H9 (cell line): ENCODE data around the gene MICAL3. TPM values are rescaled to one million over a fixed set of nuclear protein-coding genes. Genes with fewer than 3 reads are reported as not detected.

Experiments used
- DNase-seq: peaks from one replicate; pipeline ENCODE4 v3.0.0-alpha.2; 2017
- H2AFZ ChIP-seq: one replicate; pipeline ENCODE4 v1.6.1; 2013; ENCODE audit warnings: mild to moderate bottlenecking, low read length, control low read depth, moderate library complexity
- H2AK5ac ChIP-seq: 2 replicates; pipeline ENCODE4 v1.6.1; 2013; ENCODE audit warnings: low read length, control low read depth, mixed read lengths; ENCODE audit not compliant: insufficient read length
- H2BK120ac ChIP-seq: one replicate; pipeline ENCODE4 v1.6.1; 2013; ENCODE audit warnings: low read depth, mild to moderate bottlenecking, low read length, control low read depth, inconsistent platforms; ENCODE audit not compliant: poor library complexity, severe bottlenecking
- H2BK12ac ChIP-seq: 2 replicates; pipeline ENCODE4 v1.6.1; 2013; ENCODE audit warnings: low read length, control low read depth, mixed read lengths, low read depth; ENCODE audit not compliant: insufficient read length
- H2BK15ac ChIP-seq: 2 replicates; pipeline ENCODE4 v1.6.1; 2013; ENCODE audit warnings: low read depth, low read length, control low read depth
- H2BK20ac ChIP-seq: one replicate; pipeline ENCODE4 v1.6.1; 2013; ENCODE audit warnings: low read depth, mild to moderate bottlenecking, low read length, control low read depth, inconsistent platforms; ENCODE audit not compliant: poor library complexity, severe bottlenecking
- H2BK5ac ChIP-seq: 2 replicates; pipeline ENCODE4 v1.6.1; 2013; ENCODE audit warnings: low read length, control low read depth, mixed read lengths; ENCODE audit not compliant: insufficient read length
- H3K14ac ChIP-seq: 2 replicates; pipeline ENCODE4 v1.6.1; 2013; ENCODE audit warnings: low read length, control low read depth; ENCODE audit not compliant: insufficient read depth
- H3K18ac ChIP-seq: 2 replicates; pipeline ENCODE4 v1.6.1; 2013; ENCODE audit warnings: low read depth, mild to moderate bottlenecking, mixed read lengths, low read length, control low read depth; ENCODE audit not compliant: insufficient read length
- H3K23ac ChIP-seq: 2 replicates; pipeline ENCODE4 v1.6.1; 2013; ENCODE audit warnings: low read length, control low read depth, mixed read lengths, low read depth; ENCODE audit not compliant: insufficient read length
- H3K23me2 ChIP-seq: 2 replicates; pipeline ENCODE4 v1.6.1; 2013; ENCODE audit warnings: low read depth, mild to moderate bottlenecking, mixed read lengths, low read length, control low read depth; ENCODE audit not compliant: insufficient read length, poor library complexity, severe bottlenecking
- H3K27ac ChIP-seq: 2 replicates; pipeline ENCODE4 v1.5.1; 2013; ENCODE audit warnings: low read length, control low read depth, mixed read lengths, low read depth; ENCODE audit not compliant: insufficient read length
- H3K27me3 ChIP-seq: 2 replicates; pipeline ENCODE4 v1.6.1; 2013; ENCODE audit warnings: low read length, control low read depth, inconsistent platforms; ENCODE audit not compliant: insufficient read depth
- H3K4ac ChIP-seq: 2 replicates; pipeline ENCODE4 v1.6.1; 2013; ENCODE audit warnings: low read depth, mild to moderate bottlenecking, control low read depth, inconsistent platforms, low read length, moderate library complexity
- H3K4me1 ChIP-seq: 2 replicates; pipeline ENCODE4 v1.6.1; 2013; ENCODE audit warnings: low read length, control low read depth, inconsistent platforms; ENCODE audit not compliant: insufficient read depth
- H3K4me2 ChIP-seq: 2 replicates; pipeline ENCODE4 v1.6.1; 2013; ENCODE audit warnings: low read length, control low read depth, mixed read lengths; ENCODE audit not compliant: insufficient read length, insufficient read depth
- H3K56ac ChIP-seq: 2 replicates; pipeline ENCODE4 v1.6.1; 2013; ENCODE audit warnings: low read depth, mild to moderate bottlenecking, mixed read lengths, low read length, control low read depth; ENCODE audit not compliant: insufficient read length
- H3K79me1 ChIP-seq: 2 replicates; pipeline ENCODE4 v1.6.1; 2013; ENCODE audit warnings: low read depth, mild to moderate bottlenecking, moderate library complexity, low read length, control low read depth, inconsistent platforms; ENCODE audit not compliant: insufficient read depth, poor library complexity, severe bottlenecking
- H3K79me2 ChIP-seq: 2 replicates; pipeline ENCODE4 v1.6.1; 2013; ENCODE audit warnings: low read length, control low read depth, inconsistent platforms; ENCODE audit not compliant: insufficient read depth
- H3K9ac ChIP-seq: 2 replicates; pipeline ENCODE4 v1.6.1; 2013; ENCODE audit warnings: low read length, control low read depth, mixed read lengths; ENCODE audit not compliant: insufficient read length; ENCODE audit errors: extremely low read depth
- H3K9me3 ChIP-seq: one replicate; pipeline ENCODE4 v1.6.1; 2013; ENCODE audit warnings: low read depth, low read length, inconsistent platforms; ENCODE audit not compliant: control insufficient read depth
- H3T11ph ChIP-seq: one replicate; pipeline ENCODE4 v1.6.1; 2013; ENCODE audit warnings: mild to moderate bottlenecking, low read length, control low read depth, inconsistent platforms
- H4K20me1 ChIP-seq: one replicate; pipeline ENCODE4 v1.6.1; 2013; ENCODE audit not compliant: control insufficient read depth, insufficient read length, insufficient read depth
- H4K5ac ChIP-seq: 2 replicates; pipeline ENCODE4 v1.6.1; 2013; ENCODE audit warnings: low read depth, mild to moderate bottlenecking, mixed read lengths, low read length, control low read depth; ENCODE audit not compliant: insufficient read length
- H4K8ac ChIP-seq: replicated peaks from 2 replicates; pipeline ENCODE4 v1.6.1; 2013; ENCODE audit warnings: low read length, control low read depth, mixed read lengths, low read depth; ENCODE audit not compliant: insufficient read length
- H4K91ac ChIP-seq: 2 replicates; pipeline ENCODE4 v1.6.1; 2013; ENCODE audit warnings: low read depth, mild to moderate bottlenecking, moderate library complexity, mixed read lengths, low read length, control low read depth; ENCODE audit not compliant: insufficient read length
- H3K27ac Mint-ChIP-seq, 3 experiments: 2 replicates in 2 of 3; 3 replicates in 1 of 3; pipeline ENCODE4 v1.8.0; 2020 to 2021; ENCODE audit warnings: mixed read lengths in 3 of 3, mild to moderate bottlenecking in 1 of 3, moderate library complexity in 1 of 3
- H3K27me3 Mint-ChIP-seq: 2 replicates; pipeline ENCODE4 v1.8.0; 2021; ENCODE audit warnings: low read depth, mild to moderate bottlenecking, moderate library complexity, mixed read lengths
- H3K36me3 Mint-ChIP-seq, 3 experiments: 2 replicates in 2 of 3; 3 replicates in 1 of 3; pipeline ENCODE4 v1.8.0; 2020 to 2021; ENCODE audit warnings: low read depth in 3 of 3, mixed read lengths in 3 of 3; ENCODE audit not compliant: insufficient read depth in 1 of 3
- H3K4me1 Mint-ChIP-seq, 2 experiments: 2 replicates each; pipeline ENCODE4 v1.8.0; 2020; ENCODE audit warnings: mixed read lengths in 2 of 2
- H3K4me3 Mint-ChIP-seq, 2 experiments: 2 replicates in 1 of 2; 3 replicates in 1 of 2; pipeline ENCODE4 v1.8.0; 2020 to 2021; ENCODE audit warnings: mild to moderate bottlenecking in 2 of 2, mixed read lengths in 2 of 2, moderate library complexity in 1 of 2
- H3K9me3 Mint-ChIP-seq, 2 experiments: 2 replicates in 1 of 2; 3 replicates in 1 of 2; pipeline ENCODE4 v1.8.0; 2020; ENCODE audit warnings: mild to moderate bottlenecking in 2 of 2, mixed read lengths in 2 of 2, moderate library complexity in 1 of 2
- CTCF ChIP-seq: fragments of 200-600 bp; sonication (generic); conservative IDR thresholded peaks from 3 replicates; pipeline ENCODE4 v1.8.0; 2021; ENCODE audit warnings: antibody characterized with exemption, mild to moderate bottlenecking
- WGBS: extraction: QIAGEN DNeasy Blood & Tissue Kit; methylation state at CpG from one replicate; pipeline ENCODE4 v1.1.7; 2013; ENCODE audit warnings: missing lambda C conversion rate, low lambda C conversion rate, mixed read lengths; ENCODE audit not compliant: insufficient read length; ENCODE audit errors: extremely low coverage; 5-methylcytosine and 5-hydroxymethylcytosine counted together
- total RNA-seq: library from RNA; stranded (reverse); gene quantifications from 2 replicates; pipeline ENCODE4 v1.2.1, GENCODE V29; 2021

MICAL3 gene
- total RNA-seq, 1 experiment from 2014 or later, result 50.2 TPM

- Histone ChIP-seq H3K56ac (no peak overlapping the region), H2BK120ac (no peak overlapping the region), H2BK15ac (no peak overlapping the region), H3K27ac (no peak overlapping the region), H2AFZ (no peak overlapping the region), H3K9ac (no peak overlapping the region), H3K79me1 (no peaks in the 10 kb centered on the region), H3K23me2 (no peaks in the 10 kb centered on the region), H3K4ac (no peak overlapping the region), H4K20me1 (no peaks in the 10 kb centered on the region), H4K8ac (no peak overlapping the region), H2BK12ac (no peak overlapping the region), H3K4me2 (no peak overlapping the region), H2BK5ac (no peak overlapping the region), H3K79me2 (no peaks in the 10 kb centered on the region), H3K23ac (no peak overlapping the region), H4K91ac (no peak overlapping the region), H4K5ac (no peak overlapping the region), H2BK20ac (no peak overlapping the region), H3T11ph (no peak overlapping the region), H2AK5ac (no peak overlapping the region), H3K4me1 (no peaks in the 10 kb centered on the region), H3K27me3 (no peaks in the 10 kb centered on the region), H3K14ac (no peak overlapping the region), H3K9me3 (no peaks in the 10 kb centered on the region), H3K18ac (no peak overlapping the region)
- DNase-seq, result no peak
- peaks cover 4 to 5% of the 10 kb centered on the region in 2 experiments; a peak in 2 of 4 replicates for H3K4me1 Mint-ChIP-seq
- no peak for TF ChIP-seq CTCF
- no CpG with 5 or more reads among the region's 18 CpGs for WGBS
- H3K36me3 Mint-ChIP-seq, result peaks cover 0 to 4% (median 2%) of the 10 kb centered on the region in 3 experiments; a peak in 4 of 7 replicates
- H3K27ac Mint-ChIP-seq, result no peak overlapping the region
- no peak overlapping the region for H3K4me3 Mint-ChIP-seq
- no peaks in the 10 kb centered on the region; the same call in 1 of the 2 replicates for H3K27me3 Mint-ChIP-seq
- H3K9me3 Mint-ChIP-seq, result no peaks in the 10 kb centered on the region
Measured at GRCh38 chr22:17847360-17848078, 176.8 kb downstream of the MICAL3 start.
